ENCODE measurements around the gene NTMT1.
"Not testable (repeated sequence)": the region's sequence is repeated elsewhere in the genome, so short reads cannot be mapped to it uniquely, and the experiment has no call there.

Gene NTMT1

DNA sequence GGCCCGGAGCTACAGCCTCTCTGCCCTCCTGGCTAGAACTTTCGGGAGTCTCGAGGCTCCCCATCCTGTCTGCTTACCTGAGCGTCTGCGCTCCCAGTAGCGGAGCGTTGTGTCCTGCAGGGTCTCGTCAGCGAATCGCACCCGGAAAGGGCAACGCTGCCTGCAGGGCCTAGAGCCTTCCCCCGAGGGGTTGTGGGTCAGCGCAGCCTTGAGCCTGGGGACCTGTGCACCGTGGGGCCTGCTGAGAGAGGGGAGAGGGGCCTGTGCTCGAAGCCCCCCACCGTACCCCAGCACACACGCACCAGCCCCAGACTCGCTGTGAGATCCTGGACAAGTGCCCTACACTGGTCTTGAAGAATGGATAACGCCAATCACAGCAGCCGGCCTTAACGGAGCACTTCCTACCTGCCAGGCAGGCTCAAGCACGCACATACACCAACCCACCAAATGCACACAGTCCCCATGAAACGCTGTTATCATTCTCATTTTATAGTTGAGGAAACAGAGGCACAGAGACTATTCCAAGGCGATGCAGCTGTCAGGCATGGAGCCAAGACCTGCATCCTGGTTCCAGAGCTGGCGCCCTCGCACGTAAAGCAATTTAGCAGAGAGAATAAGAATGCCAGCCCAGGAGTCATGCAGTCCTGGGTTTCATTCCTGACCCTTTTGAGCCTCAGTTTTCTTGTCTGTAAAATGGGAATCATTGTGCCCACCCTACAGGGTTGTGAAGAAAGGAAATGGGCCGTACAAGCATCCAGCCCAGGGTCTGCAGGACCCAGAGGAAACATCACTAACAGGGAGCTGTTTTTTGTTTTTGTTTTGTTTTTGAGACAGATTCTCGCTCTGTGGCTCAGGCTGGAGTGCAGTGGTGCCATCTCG, 10.3 kb upstream of the NTMT1 start:
- DNase-seq = no peak

DNA sequence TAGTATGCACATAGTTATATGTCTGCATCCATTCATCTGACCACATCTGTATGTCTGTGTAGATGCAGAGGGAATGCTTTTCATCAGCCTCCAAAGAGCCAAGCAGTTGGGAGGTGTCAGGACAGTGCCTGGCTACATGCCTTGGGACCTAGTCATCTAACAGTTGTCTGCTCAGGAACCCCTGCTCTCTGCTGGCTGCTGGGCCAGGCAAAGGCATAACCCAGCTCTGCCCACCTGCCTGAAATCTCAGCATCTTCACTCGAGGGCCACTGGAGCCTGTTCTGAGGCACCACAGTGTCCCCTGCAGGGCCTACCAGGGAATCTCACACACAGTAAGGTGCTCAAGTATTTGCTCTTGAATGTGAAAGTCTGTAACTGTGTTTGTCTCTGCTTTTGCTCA, 8.8 kb upstream of the NTMT1 start:
- no peak for DNase-seq

DNA sequence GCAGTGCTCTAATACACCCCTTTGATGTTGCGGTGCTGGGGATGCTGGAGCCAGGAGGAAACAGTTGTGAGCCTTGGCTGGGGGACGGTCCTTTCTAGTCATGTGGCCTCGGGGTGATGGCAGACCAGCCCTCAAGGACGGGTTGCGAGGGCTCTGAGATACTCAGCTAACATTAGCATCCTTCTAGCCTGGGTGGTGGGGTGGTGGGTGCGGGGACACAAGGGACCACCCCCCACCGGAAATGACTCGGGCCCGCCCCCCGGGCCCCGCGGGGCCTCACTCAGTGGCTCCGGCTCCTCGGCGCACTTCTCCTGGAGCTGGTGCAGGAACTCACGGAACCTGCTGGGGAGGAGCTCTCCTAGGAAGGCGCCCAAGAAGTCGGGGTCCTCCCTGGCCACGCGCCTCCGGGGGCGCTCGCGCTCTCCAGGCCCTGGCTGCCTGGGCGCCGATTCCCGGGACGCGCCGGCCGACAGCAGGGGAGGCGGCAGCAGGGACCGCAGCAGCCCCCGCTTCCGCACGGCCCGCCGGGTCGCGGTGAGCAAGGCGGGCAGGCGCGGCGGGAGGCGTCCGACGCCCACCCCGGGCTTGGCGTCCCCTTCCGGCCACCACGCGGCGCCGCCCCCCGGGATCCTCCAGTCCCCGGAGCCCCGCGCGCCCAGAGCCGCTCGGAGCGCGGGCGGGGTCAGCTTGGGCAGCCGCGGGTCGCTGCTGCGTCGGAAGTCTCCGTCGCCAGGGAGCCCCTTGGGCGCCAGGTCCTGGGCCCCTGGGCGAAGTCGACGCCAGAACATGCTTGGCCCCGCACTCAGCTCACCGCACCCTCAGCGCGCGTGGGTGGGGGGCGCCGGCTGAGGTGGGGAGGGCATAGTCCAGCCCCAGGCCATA, 5.9 kb upstream of the NTMT1 start:
- no peak for DNase-seq

DNA sequence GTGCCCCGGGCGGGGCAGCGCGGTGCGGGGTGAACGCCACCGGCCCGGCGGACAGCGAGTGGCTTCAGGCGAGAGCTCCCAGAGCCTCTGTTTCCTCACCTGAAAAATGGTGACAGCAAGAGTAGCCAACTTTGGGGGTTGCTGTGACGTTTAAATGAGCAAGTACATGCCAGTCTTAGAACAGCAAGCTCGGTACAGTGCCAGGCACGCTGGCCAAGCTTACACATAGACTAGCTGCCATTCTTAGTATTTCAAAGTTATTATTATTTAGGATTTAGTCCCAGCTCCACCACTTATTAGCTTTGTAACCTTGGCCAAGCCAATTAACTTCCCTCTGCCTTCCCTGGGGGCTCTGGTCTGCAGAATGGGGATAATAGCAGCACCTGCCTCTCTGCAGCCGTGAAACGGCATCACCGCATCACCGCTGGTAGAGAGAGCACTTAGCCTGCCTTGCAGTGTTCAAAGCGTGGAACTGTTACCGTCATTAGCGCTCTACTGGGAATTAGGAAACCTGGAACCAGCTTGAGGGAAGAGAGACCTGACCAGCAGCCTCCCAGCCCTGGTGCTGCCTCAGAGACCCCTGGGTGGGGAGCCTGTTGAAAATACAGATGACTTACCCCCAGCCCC, 5.2 kb upstream of the NTMT1 start, which contains the start of gene C9orf50:
C9orf50 (minus strand) TSS at position 433 of the 627 bp plus-strand sequence. CDS start 527 bp downstream, outside the sequence.
- DNase-seq = no peak

- no peak for DNase-seq
Observed at GRCh38 chr9:129623331-129623730, 2.6 kb upstream of the NTMT1 start.

GRCh38 chr9:129624168-129624759, 1.7 kb upstream of the NTMT1 start:
- peak; percentile 48 for DNase-seq

DNA sequence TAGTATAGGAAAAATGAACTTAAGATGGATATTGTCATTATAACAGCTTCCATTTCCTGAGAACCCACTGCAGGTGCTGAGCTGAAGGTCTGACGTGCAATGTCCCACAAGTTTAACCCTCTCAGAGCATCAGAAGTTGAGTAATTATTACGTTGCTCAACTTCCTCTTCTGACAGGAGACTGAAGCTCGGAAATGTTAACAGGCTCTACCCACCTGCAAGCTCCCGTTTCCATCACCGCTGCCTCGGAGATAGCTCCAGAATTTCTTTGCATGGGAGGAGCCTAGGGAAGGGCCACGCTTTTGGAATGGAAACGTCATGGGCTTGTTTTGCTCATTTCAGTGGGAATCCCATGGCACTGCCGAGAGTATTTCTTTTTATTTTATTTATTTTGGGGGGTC, 1.0 kb upstream of the NTMT1 start:
- no peak for DNase-seq

GRCh38 chr9:129626625-129627284, 792 bp downstream of the NTMT1 start:
- no peak for DNase-seq

GRCh38 chr9:129627556-129628440, 1.8 kb downstream of the NTMT1 start:
- DNase-seq = no peak

DNA sequence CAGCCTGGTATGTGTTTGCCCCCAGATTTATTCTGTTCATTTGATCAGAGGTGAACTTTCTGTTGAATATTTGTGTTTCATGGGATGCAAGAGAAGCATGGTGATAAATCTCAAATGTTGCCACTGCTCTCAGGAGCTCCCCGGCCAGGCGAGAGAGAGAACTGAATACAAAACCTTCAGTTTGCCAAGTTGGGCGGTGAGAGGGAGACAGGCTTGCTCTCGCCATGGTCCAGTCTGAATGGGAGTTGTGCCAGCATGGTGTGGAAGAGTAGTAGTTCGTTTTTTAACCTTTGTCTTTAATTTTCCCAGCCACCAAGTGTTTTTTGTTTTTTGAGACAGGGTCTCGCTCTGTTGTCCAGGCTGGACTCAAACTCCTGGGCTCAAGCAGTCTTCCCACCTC, 2.7 kb downstream of the NTMT1 start:
- DNase-seq = no peak

DNA sequence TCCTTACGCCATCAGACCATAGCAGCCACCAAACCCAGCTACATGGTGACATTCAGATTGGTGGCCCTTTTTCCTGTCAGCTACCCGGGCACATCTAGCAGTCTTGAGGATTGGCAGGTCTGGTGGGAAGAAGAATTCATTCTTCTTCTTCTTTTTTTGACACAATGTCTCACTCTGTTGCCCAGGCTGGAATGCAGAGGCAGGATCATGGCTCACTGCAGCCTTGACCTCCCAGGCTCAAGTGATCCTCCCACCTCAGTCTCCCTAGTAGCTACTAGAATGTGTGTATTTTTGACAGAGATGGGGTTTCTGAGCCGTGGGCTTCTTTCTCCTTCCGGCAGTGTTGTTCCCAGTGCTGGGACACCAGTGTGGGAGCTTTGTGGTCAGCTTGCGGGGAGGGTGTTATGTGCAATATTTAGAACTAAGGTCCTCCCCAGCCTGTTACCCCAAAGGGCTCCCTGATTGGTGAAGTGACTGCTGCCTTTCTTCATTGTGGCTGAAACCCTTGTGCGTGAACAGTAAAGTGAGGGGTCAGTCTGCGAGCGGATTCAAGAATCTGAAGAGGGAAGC, 3.4 kb downstream of the NTMT1 start:
- no peak for DNase-seq

- DNase-seq = no peak
Observed at GRCh38 chr9:129630967-129631673, 5.2 kb downstream of the NTMT1 start.

- DNase-seq = no peak
Observed at GRCh38 chr9:129631674-129632129, 5.7 kb downstream of the NTMT1 start.

- DNase-seq = no peak
Observed at GRCh38 chr9:129632460-129632859, 6.5 kb downstream of the NTMT1 start.

DNA sequence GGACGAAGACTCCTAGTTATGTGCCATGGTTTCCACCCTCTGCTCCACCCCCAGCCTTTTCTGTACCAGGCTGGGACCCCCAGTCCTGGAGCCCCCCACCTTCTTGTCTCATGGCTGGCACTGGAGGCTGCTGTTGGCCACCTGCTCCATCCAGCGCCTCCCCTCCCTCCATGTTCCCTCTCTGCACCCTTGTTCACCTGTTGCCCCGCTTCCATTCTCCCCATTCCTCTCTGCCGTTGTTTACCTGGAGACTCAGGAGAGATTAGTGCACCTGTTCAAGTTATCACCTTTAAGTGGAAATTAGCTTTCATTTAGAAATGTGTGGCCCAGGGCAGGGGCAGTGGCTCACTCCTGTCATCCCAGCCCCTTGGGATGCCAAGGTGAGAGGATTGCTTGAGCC, 7.2 kb downstream of the NTMT1 start:
- no peak for DNase-seq

- no peak for DNase-seq
Observed at GRCh38 chr9:129633848-129634247, 7.9 kb downstream of the NTMT1 start.

DNA sequence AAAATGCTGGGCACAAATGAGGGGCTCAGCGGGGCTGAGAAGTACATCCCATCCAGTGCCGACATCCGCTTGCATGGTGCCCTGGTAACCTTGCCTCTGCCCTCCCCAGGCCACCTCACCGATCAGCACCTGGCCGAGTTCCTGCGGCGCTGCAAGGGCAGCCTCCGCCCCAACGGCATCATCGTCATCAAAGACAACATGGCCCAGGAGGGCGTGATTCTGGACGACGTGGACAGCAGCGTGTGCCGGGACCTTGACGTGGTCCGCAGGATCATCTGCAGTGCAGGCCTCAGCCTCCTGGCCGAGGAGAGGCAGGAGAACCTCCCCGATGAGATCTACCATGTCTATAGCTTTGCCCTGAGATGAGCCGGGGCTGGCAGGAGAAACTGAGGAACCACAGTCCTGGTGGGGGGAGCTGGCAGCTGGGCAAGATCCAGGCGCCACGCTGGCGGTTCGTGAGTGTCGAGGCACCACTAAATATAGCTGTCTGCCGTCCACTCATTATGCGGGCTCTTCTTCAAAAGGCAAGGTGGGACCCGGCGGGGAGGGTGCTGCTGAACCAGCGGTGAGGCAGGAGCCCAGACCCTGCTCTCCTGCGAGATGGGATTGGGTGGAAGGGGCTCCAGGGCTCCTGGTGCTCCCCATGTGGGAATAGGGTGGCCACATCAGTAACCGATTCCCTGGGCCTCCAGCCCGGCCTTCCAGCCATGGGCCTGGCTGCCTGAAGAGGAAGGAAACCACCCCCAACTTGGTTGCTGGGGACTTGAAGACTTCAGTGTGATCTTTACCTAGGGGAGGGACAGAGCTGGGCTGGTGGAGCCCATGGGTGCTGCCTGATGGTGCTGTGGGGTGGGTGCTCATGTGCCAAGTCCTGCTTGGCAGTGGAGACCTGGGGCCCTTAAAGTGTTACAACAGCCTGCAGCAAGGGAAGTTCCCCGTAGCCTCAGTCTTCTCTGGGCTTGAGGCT, 9.4 kb downstream of the NTMT1 start:
- DNase-seq = no peak

- not testable (repeated sequence) for DNase-seq
Observed at GRCh38 chr9:129636343-129636742, 10.4 kb downstream of the NTMT1 start.

DNA sequence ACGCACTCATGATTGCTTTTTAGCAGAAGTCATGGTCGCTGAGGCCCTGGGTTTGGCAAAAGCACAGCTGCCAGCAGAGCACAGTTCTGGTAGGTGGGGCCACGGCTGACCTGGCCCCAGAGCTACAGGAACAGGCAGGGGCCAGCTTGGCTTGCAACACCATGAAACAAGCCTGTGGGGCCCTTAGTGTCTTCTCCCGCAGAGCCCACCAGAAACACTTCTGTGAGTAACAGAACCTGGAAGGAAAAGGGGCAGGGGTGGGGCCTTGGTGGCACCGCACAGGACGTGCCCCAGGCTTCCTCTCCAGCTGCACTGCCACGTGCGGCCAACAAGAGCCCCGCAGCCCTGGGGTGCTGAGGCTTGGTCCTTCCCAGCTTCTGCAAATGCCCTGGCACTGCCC, 11.1 kb downstream of the NTMT1 start:
- no peak for DNase-seq
